ENCODE data around the gene GNAS. TPM values are rescaled to one million over a fixed set of nuclear protein-coding genes. Genes with fewer than 3 reads are reported as not detected.
A peak's percentile ranks its signal among the peaks of the same experiment; 100 is the strongest.

GNAS gene
- total and polyA plus RNA-seq, 10 of the 15 experiments (the other 5 are each of a cell fraction or from before 2014, with no cell fraction given): 209 to 950 (median 394) TPM

GRCh38 chr20:58891086-58891717, 38.7 kb downstream of the GNAS start (continued):
- TF ChIP-seq SUPT20H (IDR thresholded peaks at IDR 0.05; ENCODE audit: borderline replicate concordance, control insufficient read depth, low read depth, low read length): no peak
- TF ChIP-seq BCLAF1 (IDR thresholded peaks at IDR 0.05): no peak
- TF ChIP-seq SUZ12 (IDR thresholded peaks at IDR 0.05; ENCODE audit: unreplicated experiment): no peak
- TF ChIP-seq MXI1 (IDR thresholded peaks at IDR 0.05; ENCODE audit: low read depth, low read length): no peak
- no peak for TF ChIP-seq ZBTB40 (IDR thresholded peaks at IDR 0.05; ENCODE audit: borderline replicate concordance)
- TF ChIP-seq CEBPB (IDR thresholded peaks at IDR 0.05; ENCODE audit: borderline replicate concordance in 1 of 2, low read depth in 2 of 2, low read length in 2 of 2): no peak
- no peak for TF ChIP-seq MTA3 (IDR thresholded peaks at IDR 0.05; ENCODE audit: borderline replicate concordance, low read length)
- no peak for TF ChIP-seq NFXL1 (IDR thresholded peaks at IDR 0.05; ENCODE audit: borderline replicate concordance)
- TF ChIP-seq IRF3 (IDR thresholded peaks at IDR 0.05): no peak
- TF ChIP-seq ZBTB11 (CRISPR knock-in tag; IDR thresholded peaks at IDR 0.05): no peak
- no peak for TF ChIP-seq ZZZ3 (IDR thresholded peaks at IDR 0.05; ENCODE audit: control insufficient read depth, insufficient read length, low read depth)
- 0 out of 2 replicates have a peak, but pooled peaks have one; percentile 29 for TF ChIP-seq GATAD2B (conservative IDR thresholded peaks at IDR 0.05; ENCODE audit: low read depth)
- TF ChIP-seq LARP7 (IDR thresholded peaks at IDR 0.05): no peak
- TF ChIP-seq BMI1 (IDR thresholded peaks at IDR 0.05; ENCODE audit: borderline replicate concordance): no peak
- TF ChIP-seq TCF7 (IDR thresholded peaks at IDR 0.05; ENCODE audit: borderline replicate concordance): no peak
- no peak for TF ChIP-seq ATF3 (IDR thresholded peaks at IDR 0.05; ENCODE audit: borderline replicate concordance, extremely low read depth, low read depth, low read length)
